Mucosa of descending colon (tissue), 3 donors: ENCODE measurements around the gene CLEC4M. TPM values are rescaled to one million over a fixed set of nuclear protein-coding genes. Genes with fewer than 3 reads are reported as not detected.

Source experiments
- ATAC-seq: fragments of 200-7000 bp; cut with Tn5 transposase; one replicate; pipeline ENCODE4 v1.9.1; 2020; ENCODE audit warnings: mild to moderate bottlenecking, moderate library complexity
- DNase-seq, 3 donors: peaks; one replicate each; pipeline ENCODE4 v3.0.0-alpha.2; 2020
- H3K36me3 ChIP-seq: fragments of 200-600 bp; one replicate; pipeline ENCODE4 v1.8.0; 2021; ENCODE audit warnings: low read depth, mild to moderate bottlenecking
- H3K4me1 ChIP-seq: fragments of 200-600 bp; one replicate; pipeline ENCODE4 v1.8.0; 2021; ENCODE audit warnings: low read depth, mild to moderate bottlenecking
- H3K4me3 ChIP-seq: fragments of 200-600 bp; one replicate; pipeline ENCODE4 v1.8.0; 2021; ENCODE audit warnings: mild to moderate bottlenecking
- H3K9me3 ChIP-seq: fragments of 200-600 bp; one replicate; pipeline ENCODE4 v1.8.0; 2021; ENCODE audit warnings: mild to moderate bottlenecking
- intact Hi-C, 2 donors: fragments of 100-400 bp; cut with DNase I in 1 of 2; cut with micrococcal nuclease in 1 of 2; formaldehyde crosslinking; loops; one replicate each; pipeline versions ENCODE4 v1.11.0 to v1.11.1; 2022; cut with DNase I, micrococcal nuclease
- total RNA-seq, 3 donors: library from RNA; stranded (reverse); fragmentation: NEBNext Ultra II Directional in 2 of 3; extraction: Animal tissue kit (Norgen Biotek cat#: 25700) in 2 of 3; gene quantifications; one replicate each; pipeline versions ENCODE4 v1.2.1 to v1.2.4, GENCODE V29; 2021 to 2023
- TF ChIP-seq, protein P1 (sequence below): fragments of 200-600 bp; IDR thresholded peaks from one replicate; pipeline ENCODE4 v1.8.0; 2022; ENCODE audit warnings: antibody characterized with exemption, mild to moderate bottlenecking
- donor health status: DM: no; HTN: no; CAD: no; lungs with moderate emphysema.
- donor health status: DM: no; HTN: no; CAD: no.
- donor health status: DM: no; HTN: yes; CAD: no.

CLEC4M gene
- total RNA-seq, 3 donors from 2014 or later: not detected

DNA sequence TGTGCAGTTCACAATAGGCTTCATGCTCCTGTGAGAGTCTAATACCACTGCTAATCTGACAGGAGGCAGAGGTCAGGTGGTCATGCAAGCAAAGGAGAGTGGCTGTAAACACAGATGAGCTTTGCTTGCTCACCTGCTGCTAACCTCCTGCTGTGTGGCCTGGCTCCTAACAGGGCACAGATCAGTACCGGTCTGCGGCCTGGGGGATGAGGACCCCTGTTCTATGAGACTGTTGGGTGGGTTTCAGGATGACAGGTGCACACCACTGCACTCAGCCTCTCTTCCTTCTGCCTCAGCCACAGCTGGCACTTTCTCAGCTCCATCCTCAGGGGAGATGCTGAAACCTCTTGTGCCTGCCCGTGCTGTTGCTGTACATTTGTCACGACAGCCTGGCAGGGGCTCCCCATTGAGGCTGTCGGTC is 40.8 kb upstream of the CLEC4M start:
- intact Hi-C loops: no loop called here
- DNase-seq (no peak), ATAC-seq (no peak)
- H3K4me3 ChIP-seq: no peak overlapping the region
- TF ChIP-seq, protein P1, sequence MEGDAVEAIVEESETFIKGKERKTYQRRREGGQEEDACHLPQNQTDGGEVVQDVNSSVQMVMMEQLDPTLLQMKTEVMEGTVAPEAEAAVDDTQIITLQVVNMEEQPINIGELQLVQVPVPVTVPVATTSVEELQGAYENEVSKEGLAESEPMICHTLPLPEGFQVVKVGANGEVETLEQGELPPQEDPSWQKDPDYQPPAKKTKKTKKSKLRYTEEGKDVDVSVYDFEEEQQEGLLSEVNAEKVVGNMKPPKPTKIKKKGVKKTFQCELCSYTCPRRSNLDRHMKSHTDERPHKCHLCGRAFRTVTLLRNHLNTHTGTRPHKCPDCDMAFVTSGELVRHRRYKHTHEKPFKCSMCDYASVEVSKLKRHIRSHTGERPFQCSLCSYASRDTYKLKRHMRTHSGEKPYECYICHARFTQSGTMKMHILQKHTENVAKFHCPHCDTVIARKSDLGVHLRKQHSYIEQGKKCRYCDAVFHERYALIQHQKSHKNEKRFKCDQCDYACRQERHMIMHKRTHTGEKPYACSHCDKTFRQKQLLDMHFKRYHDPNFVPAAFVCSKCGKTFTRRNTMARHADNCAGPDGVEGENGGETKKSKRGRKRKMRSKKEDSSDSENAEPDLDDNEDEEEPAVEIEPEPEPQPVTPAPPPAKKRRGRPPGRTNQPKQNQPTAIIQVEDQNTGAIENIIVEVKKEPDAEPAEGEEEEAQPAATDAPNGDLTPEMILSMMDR: no peak
- H3K36me3 ChIP-seq: no peaks in the 10 kb centered on the region
- H3K9me3 ChIP-seq: no peaks in the 10 kb centered on the region
- H3K4me1 ChIP-seq: no peaks in the 10 kb centered on the region

DNA sequence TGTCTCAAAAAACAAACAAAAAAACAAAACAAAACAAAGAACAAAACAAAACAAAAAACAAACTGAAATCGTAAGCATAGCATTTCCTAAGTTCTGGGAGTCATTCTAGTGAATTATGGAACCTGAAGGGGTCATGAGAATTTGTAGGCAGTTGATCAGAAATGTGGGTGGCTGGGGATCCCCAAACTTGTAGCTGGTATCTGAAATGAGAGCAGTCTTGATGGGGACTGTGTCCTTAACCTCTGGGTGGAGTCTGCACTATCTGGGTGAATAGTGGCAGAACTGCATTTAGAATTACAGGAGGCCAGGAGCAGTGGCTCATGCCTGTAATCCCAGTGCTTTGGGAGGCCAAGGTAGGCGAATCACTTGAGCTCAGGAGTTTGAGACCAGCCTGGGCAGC is 37.3 kb upstream of the CLEC4M start:
- Histone ChIP-seq H3K36me3 (no peaks in the 10 kb centered on the region), H3K9me3 (no peaks in the 10 kb centered on the region), H3K4me3 (no peak overlapping the region), H3K4me1 (no peaks in the 10 kb centered on the region)
- ATAC-seq (no peak), DNase-seq (no peak)
- TF ChIP-seq, protein P1: no peak
- intact Hi-C loops: no loop called here

- TF ChIP-seq, protein P1: no peak
- Histone ChIP-seq H3K4me3 (no peak overlapping the region), H3K9me3 (no peaks in the 10 kb centered on the region), H3K4me1 (no peaks in the 10 kb centered on the region), H3K36me3 (no peaks in the 10 kb centered on the region)
- DNase-seq: no peak
- ATAC-seq: no peak
- intact Hi-C loops: no loop called here
Observed at GRCh38 chr19:7729211-7729610, 33.8 kb upstream of the CLEC4M start.

DNA sequence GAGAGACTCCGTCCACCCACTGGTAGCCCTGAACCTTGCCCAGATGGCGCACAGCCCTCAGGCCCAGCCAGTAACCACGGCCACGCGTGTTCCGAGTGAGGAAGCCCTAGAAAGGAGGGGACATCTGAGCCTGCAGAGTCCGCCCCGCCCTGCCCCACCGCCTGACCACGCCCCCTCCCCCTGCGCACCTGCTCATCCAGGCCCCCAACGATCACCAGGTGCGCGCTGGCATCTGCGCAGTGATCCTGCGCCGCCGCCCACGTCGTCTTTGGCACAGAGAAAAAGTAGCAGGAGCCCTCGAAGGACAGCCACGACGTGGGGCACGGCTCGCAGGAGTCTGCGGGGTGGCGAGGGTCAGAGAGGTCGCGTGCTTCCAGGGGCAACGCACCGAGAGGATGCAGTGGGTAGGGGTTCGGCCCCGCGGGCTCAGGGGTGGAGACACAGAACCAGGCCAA is 33.2 kb upstream of the CLEC4M start:
- TF ChIP-seq, protein P1: no peak
- intact Hi-C loops: no loop called here
- DNase-seq: no peak
- Histone ChIP-seq H3K4me3 (no peak overlapping the region), H3K9me3 (no peaks in the 10 kb centered on the region), H3K4me1 (no peaks in the 10 kb centered on the region), H3K36me3 (no peaks in the 10 kb centered on the region)
- ATAC-seq: peak; percentile 21

DNA sequence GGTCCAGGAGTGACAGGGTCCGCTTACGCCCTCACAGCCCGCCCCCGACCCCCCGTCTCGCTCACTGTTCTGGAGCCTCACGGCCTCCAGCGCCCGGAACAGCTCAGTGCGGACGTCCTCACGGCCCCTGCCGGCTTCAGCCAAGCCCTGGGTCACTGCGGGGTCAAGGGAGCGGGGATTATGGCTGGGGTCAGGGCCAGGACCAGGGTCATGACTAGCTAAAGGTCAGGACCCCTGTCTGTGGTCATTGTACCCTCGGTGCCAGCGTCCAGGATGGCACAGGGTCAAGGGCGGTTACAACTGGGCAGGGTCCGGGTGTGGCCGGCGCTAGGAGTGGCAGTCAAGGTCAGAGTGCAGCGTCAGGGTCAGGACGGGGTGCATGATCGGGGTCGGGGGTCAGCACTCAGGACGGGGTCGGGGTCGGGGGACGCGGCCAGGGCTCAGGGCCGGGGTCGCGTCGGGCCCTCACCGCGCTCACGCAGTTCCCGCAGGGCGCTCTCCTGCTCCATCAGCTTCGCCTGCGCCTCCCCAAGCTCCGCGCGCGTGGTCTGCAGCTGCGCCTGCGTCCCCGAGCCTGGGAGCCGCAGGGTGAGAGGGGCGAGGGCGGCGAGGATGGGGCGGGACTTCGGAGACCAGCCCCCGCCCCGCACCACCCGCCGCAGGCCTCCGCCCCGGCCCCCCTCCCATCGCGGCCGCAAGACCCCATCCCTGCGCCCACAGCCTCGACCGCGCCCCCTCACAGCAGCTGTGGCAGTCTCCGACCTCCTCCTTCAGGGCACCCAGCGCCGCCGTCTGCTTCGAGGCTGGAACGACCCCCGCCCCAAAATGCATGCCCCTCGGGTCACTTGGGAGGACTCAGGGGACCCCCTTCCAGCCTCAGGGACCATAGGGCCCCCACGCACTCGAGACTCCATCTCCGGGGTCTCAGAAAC is 32.5 kb upstream of the CLEC4M start:
- Histone ChIP-seq H3K36me3 (no peaks in the 10 kb centered on the region), H3K9me3 (no peaks in the 10 kb centered on the region), H3K4me3 (no peak overlapping the region), H3K4me1 (no peaks in the 10 kb centered on the region)
- ATAC-seq (no peak), DNase-seq (no peak)
- intact Hi-C loops: no loop called here
- TF ChIP-seq, protein P1: no peak
